OCI-LY1 (cell line): ENCODE data around the gene RNF111.

Experiments used
- H2AFZ ChIP-seq: fragments of 200-600 bp; sonication (generic), shearing (Covaris generic); 2 replicates; pipeline ENCODE4 v1.6.0; 2014; ENCODE audit warnings: antibody characterized with exemption, mild to moderate bottlenecking, low read length
- H3F3A ChIP-seq: fragments of 200-600 bp; sonication (generic), shearing (Covaris generic); 2 replicates; pipeline ENCODE4 v1.6.0; 2014; ENCODE audit warnings: mild to moderate bottlenecking, antibody characterized with exemption, low read length, moderate library complexity; ENCODE audit not compliant: insufficient read depth
- H3K27ac ChIP-seq: fragments of 200-600 bp; sonication (generic); 2 replicates; pipeline ENCODE4 v1.5.1; 2014; ENCODE audit warnings: low read length, mixed run types, mild to moderate bottlenecking, low read depth; ENCODE audit not compliant: poor library complexity, severe bottlenecking
- H3K27me3 ChIP-seq: fragments of 200-600 bp; sonication (generic); 2 replicates; pipeline ENCODE4 v1.6.0; 2014; ENCODE audit warnings: antibody characterized with exemption, mild to moderate bottlenecking, low read length, moderate library complexity; ENCODE audit not compliant: insufficient read depth
- H3K36me3 ChIP-seq: fragments of 200-600 bp; sonication (generic); 2 replicates; pipeline ENCODE4 v1.6.1; 2014; ENCODE audit warnings: mild to moderate bottlenecking, antibody characterized with exemption, low read length, moderate library complexity, mixed read lengths; ENCODE audit not compliant: insufficient read depth
- H3K4me1 ChIP-seq: fragments of 200-600 bp; sonication (generic); 2 replicates; pipeline ENCODE4 v1.5.1; 2014; ENCODE audit warnings: mild to moderate bottlenecking, low read length, moderate library complexity; ENCODE audit not compliant: insufficient read depth, severe bottlenecking
- H3K4me2 ChIP-seq: fragments of 200-600 bp; sonication (generic), shearing (Covaris generic); 2 replicates; pipeline ENCODE4 v1.6.1; 2014; ENCODE audit warnings: low read length
- H3K4me3 ChIP-seq: fragments of 200-600 bp; sonication (generic); 2 replicates; pipeline ENCODE4 v1.5.1; 2014; ENCODE audit warnings: low read length, low read depth, mild to moderate bottlenecking, mixed read lengths; ENCODE audit not compliant: poor library complexity, severe bottlenecking
- H3K79me2 ChIP-seq: fragments of 200-600 bp; shearing (Covaris generic); 2 replicates; pipeline ENCODE4 v1.6.1; 2016; ENCODE audit warnings: mixed run types, low read length, mixed read lengths; ENCODE audit not compliant: insufficient read depth
- H3K9ac ChIP-seq: fragments of 200-600 bp; sonication (generic), shearing (Covaris generic); 2 replicates; pipeline ENCODE4 v1.6.1; 2014; ENCODE audit warnings: mild to moderate bottlenecking, low read length, mixed read lengths
- H3K9me2 ChIP-seq: fragments of 200-600 bp; sonication (generic), shearing (Covaris generic); 2 replicates; pipeline ENCODE4 v1.6.1; 2014; ENCODE audit warnings: low read depth, mild to moderate bottlenecking, low read length, mixed read lengths
- H3K9me3 ChIP-seq: fragments of 200-600 bp; shearing (Covaris generic); 2 replicates; pipeline ENCODE4 v1.6.1; 2014; ENCODE audit warnings: low read length, mixed read lengths
- H4K20me1 ChIP-seq: fragments of 200-600 bp; sonication (generic), shearing (Covaris generic); 2 replicates; pipeline ENCODE4 v1.6.0; 2016; ENCODE audit warnings: mild to moderate bottlenecking, low read length; ENCODE audit not compliant: insufficient read depth
- CTCF ChIP-seq: fragments of 200-600 bp; sonication (generic), shearing (Covaris generic); IDR thresholded peaks from 2 replicates; pipeline ENCODE4 v1.5.1; 2017; ENCODE audit warnings: mild to moderate bottlenecking, antibody characterized with exemption, low read length, moderate library complexity, mixed read lengths
- EZH2 ChIP-seq: fragments of 200-600 bp; sonication (generic), shearing (Covaris generic); IDR thresholded peaks from 2 replicates; pipeline ENCODE4 v1.8.0; 2017; ENCODE audit warnings: borderline replicate concordance, mixed run types, mild to moderate bottlenecking, antibody characterized with exemption, low read length, moderate library complexity, mixed read lengths

RNF111 gene

DNA sequence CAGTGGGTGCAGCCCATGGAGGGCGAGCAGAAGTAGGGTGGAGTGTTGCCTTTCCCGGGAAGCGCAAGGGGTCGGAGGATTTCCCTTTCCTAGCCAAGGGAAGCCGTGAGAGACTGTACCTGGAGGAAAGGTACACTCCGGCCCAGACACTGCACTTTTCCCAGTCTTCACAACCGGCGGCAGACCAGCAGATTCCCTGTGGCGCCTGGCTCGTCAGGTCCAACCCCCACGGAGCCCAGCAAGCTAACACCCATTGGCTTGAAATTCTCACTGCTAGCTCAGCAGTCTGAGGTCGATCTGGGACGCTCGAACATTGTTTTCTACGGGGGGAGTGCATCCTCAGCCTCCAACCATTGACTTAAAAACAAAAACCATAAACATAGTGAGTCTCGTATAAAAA, 144.0 kb downstream of the RNF111 start:
- Histone ChIP-seq H3K4me3 (no peak overlapping the region), H3K9me3 (peaks cover 3% of the 10 kb centered on the region; the same call in 1 of the 2 replicates), H3K79me2 (no peaks in the 10 kb centered on the region), H3K36me3 (peaks cover 100% of the 10 kb centered on the region), H3K4me1 (no peaks in the 10 kb centered on the region), H3K4me2 (no peak overlapping the region), H3K27me3 (no peaks in the 10 kb centered on the region), H2AFZ (no peak overlapping the region), H4K20me1 (no peaks in the 10 kb centered on the region), H3K9ac (no peak overlapping the region), H3F3A (no peaks in the 10 kb centered on the region), H3K27ac (no peak overlapping the region), H3K9me2 (no peaks in the 10 kb centered on the region)
- TF ChIP-seq EZH2 (no peak), CTCF (no peak)

DNA sequence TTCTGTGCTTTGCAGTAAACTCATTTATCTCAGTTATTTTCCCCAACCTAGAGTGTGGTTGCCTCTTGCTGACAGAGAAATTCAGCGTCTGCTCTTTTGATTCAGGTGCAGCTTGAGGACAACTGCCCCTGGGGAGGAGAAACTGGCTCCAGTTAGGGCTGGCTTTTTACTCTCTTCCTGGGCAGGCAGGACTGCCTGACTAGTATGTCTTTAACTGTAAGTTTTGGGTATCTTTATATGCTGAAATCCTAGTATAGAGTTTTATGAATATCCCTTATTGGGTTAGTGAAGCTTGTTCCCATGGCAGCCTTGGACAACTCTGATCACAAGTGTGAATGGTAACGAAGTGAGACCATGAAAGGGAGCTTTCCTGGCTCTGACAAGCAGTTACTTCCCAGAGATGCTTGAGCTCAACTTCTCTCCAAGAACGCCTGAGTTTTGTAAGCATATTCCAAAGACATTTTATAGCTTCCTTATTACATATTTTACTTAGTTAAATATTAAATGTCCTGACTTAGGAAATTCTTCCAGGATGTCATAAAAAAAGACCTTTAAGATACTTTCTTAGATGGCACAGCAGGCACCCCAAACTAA, 144.6 kb downstream of the RNF111 start:
- H3K4me1 ChIP-seq = no peaks in the 10 kb centered on the region
- H3K4me2 ChIP-seq = no peak overlapping the region
- H3K79me2 ChIP-seq = no peaks in the 10 kb centered on the region
- H3F3A ChIP-seq = no peaks in the 10 kb centered on the region
- H3K9me2 ChIP-seq = no peaks in the 10 kb centered on the region
- no peak overlapping the region for H3K9ac ChIP-seq
- no peaks in the 10 kb centered on the region for H3K27me3 ChIP-seq
- no peak overlapping the region for H2AFZ ChIP-seq
- TF ChIP-seq EZH2 (no peak), CTCF (no peak)
- peaks cover 100% of the 10 kb centered on the region for H3K36me3 ChIP-seq
- no peaks in the 10 kb centered on the region for H4K20me1 ChIP-seq
- H3K27ac ChIP-seq = no peak overlapping the region
- H3K9me3 ChIP-seq = peaks cover 3% of the 10 kb centered on the region; the same call in 1 of the 2 replicates
- no peak overlapping the region for H3K4me3 ChIP-seq

DNA sequence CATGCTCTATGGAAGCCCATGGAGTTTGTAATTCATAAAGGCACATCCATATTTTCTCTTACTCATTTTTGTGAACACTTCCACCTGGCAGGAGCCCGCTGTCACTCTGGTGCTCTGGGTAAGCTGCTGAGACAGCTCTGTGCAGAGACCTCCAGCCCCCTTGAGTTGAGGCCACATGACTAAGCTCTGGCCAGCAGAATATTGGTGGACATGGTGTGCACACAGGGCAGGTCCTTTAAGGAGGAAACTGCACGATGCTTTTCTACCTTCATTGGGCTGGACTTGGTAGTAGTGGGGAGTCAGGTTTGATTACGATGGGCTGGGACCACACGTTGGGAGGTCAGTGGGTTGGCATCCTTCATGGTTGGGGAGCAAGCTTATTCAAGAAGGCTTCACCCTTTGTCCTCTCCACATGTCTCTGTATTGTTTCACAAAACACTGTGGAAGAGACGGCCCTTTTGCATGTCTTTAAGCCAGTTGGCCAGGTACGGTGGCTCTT, 146.5 kb downstream of the RNF111 start:
- Histone ChIP-seq H3K9me3 (peaks cover 3% of the 10 kb centered on the region; the same call in 1 of the 2 replicates), H3K4me3 (no peak overlapping the region)

More for the DNA sequence above, 146.5 kb downstream of the RNF111 start:
- Histone ChIP-seq H3K9ac (no peak overlapping the region), H3K27me3 (no peaks in the 10 kb centered on the region), H2AFZ (no peak overlapping the region), H3K79me2 (no peaks in the 10 kb centered on the region), H3K4me2 (no peak overlapping the region), H3K4me1 (no peaks in the 10 kb centered on the region), H3K9me2 (no peaks in the 10 kb centered on the region), H4K20me1 (no peaks in the 10 kb centered on the region), H3F3A (no peaks in the 10 kb centered on the region), H3K36me3 (peaks cover 98% of the 10 kb centered on the region), H3K27ac (no peak overlapping the region)
- TF ChIP-seq EZH2 (no peak), CTCF (no peak)
